Hepatocyte (in vitro differentiated cells): Measurements from ENCODE around the gene DDX54. TPM values are rescaled to one million over a fixed set of nuclear protein-coding genes. Genes with fewer than 3 reads are reported as not detected.

Experiments
- DNase-seq: peaks from one replicate; pipeline ENCODE4 v3.0.0-alpha.2; 2016; ENCODE audit warnings: low spot score
- H2AFZ ChIP-seq: fragments of 200-600 bp; sonication (generic); 2 replicates; pipeline ENCODE4 v1.6.0; 2016; ENCODE audit warnings: antibody characterized with exemption, mild to moderate bottlenecking
- H3K27ac ChIP-seq: fragments of 200-600 bp; sonication (generic); 2 replicates; pipeline ENCODE4 v1.5.1; 2016; ENCODE audit warnings: mild to moderate bottlenecking
- H3K27me3 ChIP-seq: fragments of 200-600 bp; sonication (generic); 2 replicates; pipeline ENCODE4 v1.6.1; 2016
- H3K36me3 ChIP-seq: fragments of 200-600 bp; sonication (generic); replicated peaks from 2 replicates; pipeline ENCODE4 v1.5.1; 2016; ENCODE audit warnings: low read depth; ENCODE audit not compliant: insufficient read depth
- H3K4me1 ChIP-seq: fragments of 200-600 bp; sonication (generic); 2 replicates; pipeline ENCODE4 v1.5.1; 2016; ENCODE audit warnings: mild to moderate bottlenecking, moderate library complexity; ENCODE audit not compliant: insufficient read depth
- H3K4me2 ChIP-seq: fragments of 200-600 bp; sonication (generic); 2 replicates; pipeline ENCODE4 v1.6.0; 2016
- H3K4me3 ChIP-seq: fragments of 200-600 bp; sonication (generic); 2 replicates; pipeline ENCODE4 v1.5.1; 2016; ENCODE audit warnings: mild to moderate bottlenecking
- H3K79me2 ChIP-seq: fragments of 200-600 bp; sonication (generic); 2 replicates; pipeline ENCODE4 v1.6.0; 2017; ENCODE audit warnings: mild to moderate bottlenecking
- H3K9me2 ChIP-seq: fragments of 200-600 bp; sonication (generic); replicated peaks from 2 replicates; pipeline ENCODE4 v1.6.0; 2017; ENCODE audit warnings: mild to moderate bottlenecking; ENCODE audit not compliant: insufficient read depth
- H3K9me3 ChIP-seq: fragments of 200-600 bp; sonication (generic); 2 replicates; pipeline ENCODE4 v1.5.1; 2016; ENCODE audit warnings: low read depth, mild to moderate bottlenecking
- H4K20me1 ChIP-seq: fragments of 200-600 bp; sonication (generic); 2 replicates; pipeline ENCODE4 v1.6.0; 2016; ENCODE audit warnings: mild to moderate bottlenecking; ENCODE audit not compliant: insufficient read depth, poor library complexity, severe bottlenecking
- EZH2 ChIP-seq: fragments of 200-600 bp; sonication (generic); IDR thresholded peaks from 2 replicates; pipeline ENCODE4 v1.6.1; 2016; ENCODE audit warnings: antibody characterized with exemption, mild to moderate bottlenecking, borderline replicate concordance
- EZH2phosphoT487 ChIP-seq: fragments of 200-600 bp; sonication (generic); IDR thresholded peaks from one replicate; pipeline ENCODE4 v1.6.1; 2018; ENCODE audit warnings: antibody characterized with exemption, mild to moderate bottlenecking, low read depth, moderate library complexity; ENCODE audit not compliant: unreplicated experiment, severe bottlenecking
- WGBS: methylation state at CpG from one replicate; pipeline ENCODE4 v1.1.6; 2016; ENCODE audit warnings: low lambda C conversion rate; ENCODE audit errors: missing lambda C conversion rate; 5-methylcytosine and 5-hydroxymethylcytosine counted together
- microRNA-seq: library from miRNA; unstranded; fragments of <30 nt; microRNA quantifications from one replicate; pipeline ENCODE4, GENCODE V29; 2017
- polyA plus RNA-seq: library from polyadenylated mRNA; unstranded; fragments of >200 nt; fragmentation: Nextera tagmentation; extraction: Ambion mirVana; gene quantifications from 2 replicates; pipeline ENCODE4 v1.2.1, GENCODE V29; 2016
- small RNA-seq: library from RNA; depleted of rRNA; stranded (forward); fragments of <200 nt; gene quantifications from one replicate; pipeline ENCODE3, GENCODE V24; 2014
- total RNA-seq: library from RNA; depleted of rRNA; stranded (reverse); fragments of >200 nt; gene quantifications from 2 replicates; pipeline ENCODE4 v1.2.3, GENCODE V29; 2014
- TF ChIP-seq, protein P1 (sequence below): fragments of 200-600 bp; sonication (generic); IDR thresholded peaks from 2 replicates; pipeline ENCODE4 v1.5.1; 2016; ENCODE audit warnings: antibody characterized with exemption, mild to moderate bottlenecking; ENCODE audit not compliant: poor library complexity

Gene DDX54
- total and polyA plus RNA-seq, 2 experiments from 2014 or later = 37.8 to 52.6 TPM

DNA sequence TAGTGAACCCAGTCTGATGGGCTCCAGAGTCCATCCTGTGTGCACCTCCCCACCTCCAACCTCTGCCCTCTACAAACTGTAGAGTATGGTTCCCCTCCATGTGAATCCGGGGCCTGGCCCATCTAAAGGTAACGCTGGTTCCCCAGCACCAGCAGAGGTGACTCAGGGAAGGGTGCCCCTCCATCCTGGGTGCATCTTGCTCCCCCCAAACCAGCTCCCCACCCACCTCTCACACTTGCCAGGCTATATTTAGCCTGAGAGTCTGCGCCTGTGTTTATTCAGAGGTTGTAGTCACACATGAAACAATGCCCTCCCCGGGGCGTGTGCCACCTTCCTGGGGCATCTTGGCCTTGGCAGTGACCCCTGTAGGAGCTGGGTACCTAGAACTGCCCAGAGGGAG, 75.9 kb downstream of the DDX54 start:
- H4K20me1 ChIP-seq = no peaks in the 10 kb centered on the region
- no peaks in the 10 kb centered on the region for H3K36me3 ChIP-seq
- TF ChIP-seq, protein P1, sequence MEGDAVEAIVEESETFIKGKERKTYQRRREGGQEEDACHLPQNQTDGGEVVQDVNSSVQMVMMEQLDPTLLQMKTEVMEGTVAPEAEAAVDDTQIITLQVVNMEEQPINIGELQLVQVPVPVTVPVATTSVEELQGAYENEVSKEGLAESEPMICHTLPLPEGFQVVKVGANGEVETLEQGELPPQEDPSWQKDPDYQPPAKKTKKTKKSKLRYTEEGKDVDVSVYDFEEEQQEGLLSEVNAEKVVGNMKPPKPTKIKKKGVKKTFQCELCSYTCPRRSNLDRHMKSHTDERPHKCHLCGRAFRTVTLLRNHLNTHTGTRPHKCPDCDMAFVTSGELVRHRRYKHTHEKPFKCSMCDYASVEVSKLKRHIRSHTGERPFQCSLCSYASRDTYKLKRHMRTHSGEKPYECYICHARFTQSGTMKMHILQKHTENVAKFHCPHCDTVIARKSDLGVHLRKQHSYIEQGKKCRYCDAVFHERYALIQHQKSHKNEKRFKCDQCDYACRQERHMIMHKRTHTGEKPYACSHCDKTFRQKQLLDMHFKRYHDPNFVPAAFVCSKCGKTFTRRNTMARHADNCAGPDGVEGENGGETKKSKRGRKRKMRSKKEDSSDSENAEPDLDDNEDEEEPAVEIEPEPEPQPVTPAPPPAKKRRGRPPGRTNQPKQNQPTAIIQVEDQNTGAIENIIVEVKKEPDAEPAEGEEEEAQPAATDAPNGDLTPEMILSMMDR = no peak
- TF ChIP-seq EZH2phosphoT487 (no peak), EZH2 (no peak)
- H3K4me3 ChIP-seq = no peak overlapping the region
- WGBS = 89% methylated on average over 5 of the region's 5 CpGs
- no peak overlapping the region for H3K27ac ChIP-seq
- no peaks in the 10 kb centered on the region for H3K79me2 ChIP-seq
- DNase-seq = no peak
- no peaks in the 10 kb centered on the region for H3K9me3 ChIP-seq
- H3K27me3 ChIP-seq = peaks cover 13% of the 10 kb centered on the region
- no peaks in the 10 kb centered on the region for H3K9me2 ChIP-seq
- H2AFZ ChIP-seq = no peak overlapping the region
- H3K4me2 ChIP-seq = no peak overlapping the region
- H3K4me1 ChIP-seq = no peaks in the 10 kb centered on the region

DNA sequence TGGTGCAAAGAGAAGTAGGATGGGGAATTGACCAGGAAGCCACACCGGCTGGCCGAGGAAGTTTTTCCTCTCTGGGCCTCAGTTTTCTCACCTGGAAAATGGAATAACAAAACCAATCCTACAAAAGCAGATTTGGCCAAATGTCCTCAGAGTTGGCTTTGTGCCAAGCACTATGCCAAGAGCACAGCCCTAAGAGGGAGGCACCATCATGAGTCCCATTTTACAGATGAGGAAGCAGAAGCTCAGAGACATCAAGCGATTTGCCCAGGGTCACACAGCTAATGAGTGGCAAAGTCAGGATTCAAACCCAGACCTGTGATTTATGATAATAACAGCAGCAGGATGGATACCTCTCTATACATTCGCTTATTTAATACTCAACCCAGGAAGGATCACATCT, 77.0 kb downstream of the DDX54 start:
- no peak for DNase-seq
- Histone ChIP-seq H3K4me3 (no peak overlapping the region), H3K9me2 (no peaks in the 10 kb centered on the region), H3K27me3 (peaks cover 20% of the 10 kb centered on the region), H3K79me2 (no peaks in the 10 kb centered on the region), H2AFZ (no peak overlapping the region), H3K27ac (no peak overlapping the region), H3K4me1 (peaks cover 4% of the 10 kb centered on the region), H3K4me2 (no peak overlapping the region), H3K36me3 (no peaks in the 10 kb centered on the region), H3K9me3 (no peaks in the 10 kb centered on the region), H4K20me1 (no peaks in the 10 kb centered on the region)
- TF ChIP-seq EZH2phosphoT487 = no peak
- TF ChIP-seq, protein P1 = no peak
- 96% methylated on average over 4 of the region's 4 CpGs for whole genome bisulfite sequencing

Small RNA genes lying within 50 kb of the gene (microRNA-seq; reads per million reads assigned to microRNA genes)
- not detected for gene MIR7106

Small RNA genes lying within 50 kb of the gene (small RNA-seq; reads per million reads assigned to genes)
- gene MIR7106 = not detected
- not detected for gene RF00019

Other genes starting within 250 kb of the DDX54 start
- gene OAS3, start 247.0 kb downstream of the DDX54 start, total RNA-seq = 9.0 and 15.0 TPM in 2 replicates
- 5.5 and 6.6 TPM in 2 replicates for gene OAS3, start 247.0 kb downstream of the DDX54 start, polyA plus RNA-seq
- gene OAS2, start 207.0 kb downstream of the DDX54 start, total RNA-seq = 0.44 and 0.50 TPM in 2 replicates
- gene OAS2, start 207.0 kb downstream of the DDX54 start, polyA plus RNA-seq = not detected in 2 replicates
- 0.47 and 1.0 TPM in 2 replicates for gene DTX1, start 128.7 kb downstream of the DDX54 start, total RNA-seq
- gene DTX1, start 128.7 kb downstream of the DDX54 start, polyA plus RNA-seq = 0.89 and 2.3 TPM in 2 replicates
- not detected in 2 replicates for gene RASAL1, start 49.7 kb downstream of the DDX54 start, total RNA-seq
- 0.22 and 0.74 TPM in 2 replicates for gene RASAL1, start 49.7 kb downstream of the DDX54 start, polyA plus RNA-seq
- gene CFAP73, start 35.8 kb downstream of the DDX54 start, total RNA-seq = not detected in 2 replicates
- not detected in 2 replicates for gene CFAP73, start 35.8 kb downstream of the DDX54 start, polyA plus RNA-seq
- gene RITA1, start 243 bp upstream of the DDX54 start, total RNA-seq = 16.1 and 19.1 TPM in 2 replicates
- gene RITA1, start 243 bp upstream of the DDX54 start, polyA plus RNA-seq = 15.7 and 26.9 TPM in 2 replicates
- gene TPCN1, start 36.0 kb upstream of the DDX54 start, total RNA-seq = 16.9 and 20.1 TPM in 2 replicates
- gene TPCN1, start 36.0 kb upstream of the DDX54 start, polyA plus RNA-seq = 31.3 and 32.1 TPM in 2 replicates
- 15.4 and 19.7 TPM in 2 replicates for gene SLC8B1, start 149.6 kb upstream of the DDX54 start, total RNA-seq
- 17.9 and 21.8 TPM in 2 replicates for gene SLC8B1, start 149.6 kb upstream of the DDX54 start, polyA plus RNA-seq
- 19.1 and 32.5 TPM in 2 replicates for gene PLBD2, start 173.1 kb upstream of the DDX54 start, total RNA-seq
- gene PLBD2, start 173.1 kb upstream of the DDX54 start, polyA plus RNA-seq = 40.5 and 47.6 TPM in 2 replicates
- 0.43 and 1.3 TPM in 2 replicates for gene SDS, start 218.4 kb upstream of the DDX54 start, total RNA-seq
- 0.39 and 1.1 TPM in 2 replicates for gene SDS, start 218.4 kb upstream of the DDX54 start, polyA plus RNA-seq
- 10.3 and 13.8 TPM in 2 replicates for gene SDSL, start 236.9 kb upstream of the DDX54 start, total RNA-seq
- gene SDSL, start 236.9 kb upstream of the DDX54 start, polyA plus RNA-seq = 24.7 and 26.7 TPM in 2 replicates